SKM-1 treated with dmso at 0.1 percent for 144 hours (cell line): ENCODE data around the gene CPT1C.

Experiments used
- DNase-seq: peaks from one replicate; lab custom pipeline; 2025; ENCODE audit not compliant: unreplicated experiment; lab: John Stamatoyannopoulos, UW

The CPT1C gene

GRCh38 chr19:49752701-49753100 lies 61.8 kb downstream of the CPT1C start:
- DNase-seq = no peak

GRCh38 chr19:49755956-49756355 lies 65.0 kb downstream of the CPT1C start:
- no peak for DNase-seq

GRCh38 chr19:49758292-49758691 lies 67.4 kb downstream of the CPT1C start:
- DNase-seq = no peak

- no peak for DNase-seq
These were observed 70.3 kb downstream of the CPT1C start for GRCh38 chr19:49761249-49761624.

GRCh38 chr19:49761625-49762311 lies 70.9 kb downstream of the CPT1C start:
- DNase-seq = no peak

GRCh38 chr19:49763230-49763629 lies 72.3 kb downstream of the CPT1C start, which contains the start of gene TSKS:
TSS of gene TSKS (minus strand) at chr19:49763306. CDS start at chr19:49763247, 59 bp downstream.
- no peak for DNase-seq
